OCI-LY3 (cell line): ENCODE results near the gene KCND1.

Source experiments
- CTCF ChIP-seq: fragments of 200-600, 300-600 bp; sonication (generic); IDR thresholded peaks from 2 replicates; pipeline ENCODE4 v1.5.1; 2014; ENCODE audit warnings: antibody characterized with exemption, low read length, low read depth
- EZH2phosphoT487 ChIP-seq: fragments of 200-600 bp; shearing (Covaris generic); IDR thresholded peaks from 2 replicates; pipeline ENCODE4 v1.6.1; 2018; ENCODE audit warnings: antibody characterized with exemption, mixed run types, low read depth

DNA sequence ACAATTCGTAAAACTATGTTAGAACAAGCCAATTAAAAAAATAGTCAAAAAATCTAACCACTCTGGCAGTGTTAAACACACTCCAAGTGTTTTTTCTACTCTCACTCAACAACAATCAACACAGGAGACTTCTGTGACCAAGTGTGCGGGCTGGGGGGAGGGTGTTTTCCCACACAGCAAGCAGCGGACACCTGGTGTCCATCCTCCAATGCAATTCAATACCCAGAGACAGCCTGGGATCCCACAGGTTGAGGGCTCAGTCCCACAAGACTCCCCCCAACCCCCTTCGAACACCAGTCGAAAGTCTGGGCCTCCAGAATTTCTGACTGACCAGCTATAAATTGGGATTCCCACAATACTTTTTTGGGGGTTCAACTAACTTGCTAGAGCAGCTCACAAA lies 44.5 kb downstream of the KCND1 start:
- TF ChIP-seq CTCF (no peak), EZH2phosphoT487 (no peak)
